Measurements from ENCODE around the gene ZNF672.

The ZNF672 gene

GRCh38 chr1:248804771-248805681, 33.0 kb upstream of the ZNF672 start:
- H3K36me3 ChIP-seq (ENCODE audit: control insufficient read depth in 1 of 2, insufficient read depth in 2 of 2, low read length in 2 of 2), result no peaks in the 10 kb centered on the region
- H3K4me1 ChIP-seq (ENCODE audit: control insufficient read depth in 1 of 2, insufficient read depth in 2 of 2, low read length in 2 of 2), result peaks cover 0 to 4% of the 10 kb centered on the region in 2 donors
- no peaks in the 10 kb centered on the region for H3K9me3 ChIP-seq (ENCODE audit: control insufficient read depth in 1 of 2, low read length in 2 of 2)
- no peak overlapping the region for H3K27ac ChIP-seq (ENCODE audit: low read length)
- no peaks in the 10 kb centered on the region for H3K27me3 ChIP-seq (ENCODE audit: low read depth, low read length)
- no peak overlapping the region for H3K4me3 ChIP-seq (ENCODE audit: low read depth in 1 of 2, low read length in 2 of 2)

GRCh38 chr1:248805876-248806275, 32.1 kb upstream of the ZNF672 start:
- Histone ChIP-seq H3K27ac (ENCODE audit: low read length) (no peak overlapping the region), H3K4me1 (ENCODE audit: control insufficient read depth in 1 of 2, insufficient read depth in 2 of 2, low read length in 2 of 2) (peaks cover 6 to 12% of the 10 kb centered on the region in 2 donors), H3K27me3 (ENCODE audit: low read depth, low read length) (no peaks in the 10 kb centered on the region)

GRCh38 chr1:248807067-248807737, 30.8 kb upstream of the ZNF672 start:
- Histone ChIP-seq H3K27ac (ENCODE audit: low read length) (no peak overlapping the region), H3K9me3 (ENCODE audit: control insufficient read depth in 1 of 2, low read length in 2 of 2) (no peaks in the 10 kb centered on the region), H3K4me3 (ENCODE audit: low read depth in 1 of 2, low read length in 2 of 2) (no peak overlapping the region), H3K36me3 (ENCODE audit: control insufficient read depth in 1 of 2, insufficient read depth in 2 of 2, low read length in 2 of 2) (peaks cover 4 to 5% of the 10 kb centered on the region in 2 donors), H3K4me1 (ENCODE audit: control insufficient read depth in 1 of 2, insufficient read depth in 2 of 2, low read length in 2 of 2) (peaks cover 6 to 19% of the 10 kb centered on the region in 2 donors), H3K27me3 (ENCODE audit: low read depth, low read length) (no peaks in the 10 kb centered on the region)

More at GRCh38 chr1:248805876-248806275, 32.1 kb upstream of the ZNF672 start:
- peaks cover 0 to under 1% of the 10 kb centered on the region in 2 donors for H3K36me3 ChIP-seq (ENCODE audit: control insufficient read depth in 1 of 2, insufficient read depth in 2 of 2, low read length in 2 of 2)
- H3K4me3 ChIP-seq (ENCODE audit: low read depth in 1 of 2, low read length in 2 of 2), result no peak overlapping the region
- H3K9me3 ChIP-seq (ENCODE audit: control insufficient read depth in 1 of 2, low read length in 2 of 2), result no peaks in the 10 kb centered on the region

GRCh38 chr1:248808876-248809275, 29.1 kb upstream of the ZNF672 start:
- no peak overlapping the region for H3K27ac ChIP-seq (ENCODE audit: low read length)
- H3K4me1 ChIP-seq (ENCODE audit: control insufficient read depth in 1 of 2, insufficient read depth in 2 of 2, low read length in 2 of 2), result peaks cover 6 to 19% of the 10 kb centered on the region in 2 donors
- H3K27me3 ChIP-seq (ENCODE audit: low read depth, low read length), result no peaks in the 10 kb centered on the region
- no peak overlapping the region for H3K4me3 ChIP-seq (ENCODE audit: low read depth in 1 of 2, low read length in 2 of 2)
- H3K9me3 ChIP-seq (ENCODE audit: control insufficient read depth in 1 of 2, low read length in 2 of 2), result no peaks in the 10 kb centered on the region
- peaks cover 18 to 21% of the 10 kb centered on the region in 2 donors for H3K36me3 ChIP-seq (ENCODE audit: control insufficient read depth in 1 of 2, insufficient read depth in 2 of 2, low read length in 2 of 2)

GRCh38 chr1:248810000-248810726, 27.9 kb upstream of the ZNF672 start:
- H3K4me3 ChIP-seq (ENCODE audit: low read depth in 1 of 2, low read length in 2 of 2), result no peak overlapping the region
- peaks cover 6 to 19% of the 10 kb centered on the region in 2 donors for H3K4me1 ChIP-seq (ENCODE audit: control insufficient read depth in 1 of 2, insufficient read depth in 2 of 2, low read length in 2 of 2)
- H3K36me3 ChIP-seq (ENCODE audit: control insufficient read depth in 1 of 2, insufficient read depth in 2 of 2, low read length in 2 of 2), result peaks cover 29 to 33% of the 10 kb centered on the region in 2 donors
- H3K9me3 ChIP-seq (ENCODE audit: control insufficient read depth in 1 of 2, low read length in 2 of 2), result no peaks in the 10 kb centered on the region
- H3K27me3 ChIP-seq (ENCODE audit: low read depth, low read length), result no peaks in the 10 kb centered on the region
- H3K27ac ChIP-seq (ENCODE audit: low read length), result no peak overlapping the region

GRCh38 chr1:248810727-248811513, 27.1 kb upstream of the ZNF672 start:
- Histone ChIP-seq H3K9me3 (ENCODE audit: control insufficient read depth in 1 of 2, low read length in 2 of 2) (no peaks in the 10 kb centered on the region), H3K4me1 (ENCODE audit: control insufficient read depth in 1 of 2, insufficient read depth in 2 of 2, low read length in 2 of 2) (peaks cover 6 to 19% of the 10 kb centered on the region in 2 donors), H3K4me3 (ENCODE audit: low read depth in 1 of 2, low read length in 2 of 2) (no peak overlapping the region), H3K27me3 (ENCODE audit: low read depth, low read length) (no peaks in the 10 kb centered on the region), H3K27ac (ENCODE audit: low read length) (no peak overlapping the region), H3K36me3 (ENCODE audit: control insufficient read depth in 1 of 2, insufficient read depth in 2 of 2, low read length in 2 of 2) (peaks cover 37 to 41% of the 10 kb centered on the region in 2 donors)

- peaks cover 43 to 50% of the 10 kb centered on the region in 2 donors for H3K36me3 ChIP-seq (ENCODE audit: control insufficient read depth in 1 of 2, insufficient read depth in 2 of 2, low read length in 2 of 2)
- peaks cover 6 to 18% of the 10 kb centered on the region in 2 donors for H3K4me1 ChIP-seq (ENCODE audit: control insufficient read depth in 1 of 2, insufficient read depth in 2 of 2, low read length in 2 of 2)
- no peaks in the 10 kb centered on the region for H3K27me3 ChIP-seq (ENCODE audit: low read depth, low read length)
- H3K9me3 ChIP-seq (ENCODE audit: control insufficient read depth in 1 of 2, low read length in 2 of 2), result no peaks in the 10 kb centered on the region
- no peak overlapping the region for H3K27ac ChIP-seq (ENCODE audit: low read length)
- no peak overlapping the region for H3K4me3 ChIP-seq (ENCODE audit: low read depth in 1 of 2, low read length in 2 of 2)
These were observed 26.2 kb upstream of the ZNF672 start for GRCh38 chr1:248811514-248812490.

GRCh38 chr1:248812736-248813425, 25.1 kb upstream of the ZNF672 start:
- Histone ChIP-seq H3K4me1 (ENCODE audit: control insufficient read depth in 1 of 2, insufficient read depth in 2 of 2, low read length in 2 of 2) (peaks cover 6 to 15% of the 10 kb centered on the region in 2 donors), H3K27me3 (ENCODE audit: low read depth, low read length) (no peaks in the 10 kb centered on the region), H3K27ac (ENCODE audit: low read length) (no peak overlapping the region), H3K9me3 (ENCODE audit: control insufficient read depth in 1 of 2, low read length in 2 of 2) (no peaks in the 10 kb centered on the region), H3K4me3 (ENCODE audit: low read depth in 1 of 2, low read length in 2 of 2) (no peak overlapping the region), H3K36me3 (ENCODE audit: control insufficient read depth in 1 of 2, insufficient read depth in 2 of 2, low read length in 2 of 2) (peaks cover 43 to 50% of the 10 kb centered on the region in 2 donors)

GRCh38 chr1:248813546-248813945, 24.5 kb upstream of the ZNF672 start:
- Histone ChIP-seq H3K4me3 (ENCODE audit: low read depth in 1 of 2, low read length in 2 of 2) (no peak overlapping the region), H3K27ac (ENCODE audit: low read length) (no peak overlapping the region), H3K36me3 (ENCODE audit: control insufficient read depth in 1 of 2, insufficient read depth in 2 of 2, low read length in 2 of 2) (peaks cover 43 to 50% of the 10 kb centered on the region in 2 donors), H3K27me3 (ENCODE audit: low read depth, low read length) (no peaks in the 10 kb centered on the region), H3K9me3 (ENCODE audit: control insufficient read depth in 1 of 2, low read length in 2 of 2) (no peaks in the 10 kb centered on the region), H3K4me1 (ENCODE audit: control insufficient read depth in 1 of 2, insufficient read depth in 2 of 2, low read length in 2 of 2) (peaks cover 6 to 15% of the 10 kb centered on the region in 2 donors)

All from muscle layer of duodenum (tissue), 2 donors.